Mammary epithelial cell (primary cell): ENCODE results near the gene CNEP1R1.

Experiments used
- CTCF ChIP-seq, 2 donors: IDR thresholded peaks in 1 of 2; conservative IDR thresholded peaks in 1 of 2; 2 replicates each; pipeline ENCODE4 v1.5.1; 2011 to 2012; ENCODE audit warnings: inconsistent platforms in 2 of 2, low read length in 2 of 2, mild to moderate bottlenecking in 2 of 2, control low read depth in 1 of 2, low read depth in 1 of 2; ENCODE audit not compliant: insufficient read depth in 1 of 2; ENCODE audit errors: extremely low read depth in 1 of 2
- EZH2 ChIP-seq: IDR thresholded peaks from 2 replicates; pipeline ENCODE4 v1.6.1; 2012; ENCODE audit warnings: low read length, inconsistent platforms, borderline replicate concordance

DNA sequence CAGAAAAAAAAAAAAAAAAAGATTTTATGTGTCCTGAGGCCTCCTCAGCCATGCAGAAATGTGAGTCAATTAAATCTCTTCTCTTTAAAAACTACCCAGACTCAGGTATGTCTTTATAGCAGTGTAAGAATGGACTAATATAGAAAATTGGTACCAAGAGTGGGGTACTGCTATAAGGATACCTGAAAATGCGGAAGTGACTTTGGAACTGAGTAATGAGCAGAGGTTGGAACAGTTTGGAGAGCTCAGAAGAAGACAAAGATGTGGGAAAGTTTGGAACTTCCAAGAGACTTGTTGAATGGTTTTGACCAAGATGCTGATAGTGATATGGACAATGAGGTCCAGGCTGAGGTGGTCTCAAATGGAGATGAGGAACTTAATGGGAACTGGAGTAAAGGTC lies 17.3 kb upstream of the CNEP1R1 start:
- no peak for TF ChIP-seq EZH2
- no peak for TF ChIP-seq CTCF (conservative IDR thresholded peaks at IDR 0.05 in 1 of 2, IDR thresholded peaks at IDR 0.05 in 1 of 2; ENCODE audit: extremely low read depth in 1 of 2, insufficient read depth in 1 of 2, low read depth in 1 of 2, low read length in 2 of 2)
